GM12878 (cell line): ENCODE measurements around the gene CDO1. TPM values are rescaled to one million over a fixed set of nuclear protein-coding genes. Genes with fewer than 3 reads are reported as not detected.

Experiments
- ATAC-seq: fragments of 200-7000 bp; cut with Tn5 transposase; 3 replicates; pipeline ENCODE4 v1.9.1; 2020; ENCODE audit warnings: mild to moderate bottlenecking, moderate library complexity
- BruUV-seq: library from RNA; stranded (reverse); fragments of 400-500 nt; replicated peaks from 2 replicates; lab custom pipeline; 2021; lab: Mats Ljungman, UMichigan
- CTCF ChIA-PET: fragments of 300-600 bp; sonication (Branson Sonifier 250); formaldehyde crosslinking; extraction: SDS; loops from one replicate; lab custom pipeline; 2021; ENCODE audit warnings: inconsistent platforms; lab: Yijun Ruan, JAX
- POLR2A ChIA-PET: fragments of 350-600 bp; formaldehyde crosslinking; extraction: SDS; loops from one replicate; lab custom pipeline; 2021; ENCODE audit warnings: inconsistent platforms; lab: Charles Lee
- RAD21 ChIA-PET: fragments of 300-600 bp; sonication (Branson Sonifier 250); formaldehyde crosslinking; loops from one replicate; lab custom pipeline; 2023; ENCODE audit warnings: antibody characterized with exemption; ENCODE audit not compliant: unreplicated experiment; lab: Charles Lee
- SMC1A ChIA-PET: fragments of 300-600 bp; sonication (Branson Sonifier 250); formaldehyde crosslinking; loops from one replicate; lab custom pipeline; 2023; ENCODE audit not compliant: unreplicated experiment, uncharacterized antibody; lab: Charles Lee
- DNase-seq: peaks from one replicate; pipeline ENCODE4 v3.0.0-alpha.2; 2011; ENCODE audit warnings: low read depth, low spot score
- FAIRE-seq: peaks from 3 replicates; lab custom pipeline; 2011; peaks lifted over from hg19 to GRCh38; lab: Jason Lieb, UNC
- H2AFZ ChIP-seq: 2 replicates; pipeline ENCODE4 v1.6.0; 2011; ENCODE audit warnings: low read depth, low read length, control low read depth; ENCODE audit not compliant: control insufficient read depth
- H3K27ac ChIP-seq: 2 replicates; pipeline ENCODE4 v1.5.1; 2011; ENCODE audit warnings: control low read depth; ENCODE audit not compliant: control insufficient read depth, insufficient read depth
- H3K27me3 ChIP-seq, 2 experiments: replicated peaks in 1 of 2; 2 replicates each; pipeline versions ENCODE4 v1.6.0 to v1.6.1; 2011; ENCODE audit warnings: low read length in 1 of 2; ENCODE audit not compliant: control insufficient read depth in 2 of 2, insufficient read depth in 2 of 2
- H3K36me3 ChIP-seq, 2 experiments: 2 replicates each; pipeline ENCODE4 v1.5.1; 2011; ENCODE audit warnings: low read length in 1 of 2; ENCODE audit not compliant: control insufficient read depth in 2 of 2, insufficient read depth in 2 of 2
- H3K4me1 ChIP-seq: 2 replicates; pipeline ENCODE4 v1.6.1; 2011; ENCODE audit warnings: mild to moderate bottlenecking, low read length, moderate library complexity, mixed read lengths; ENCODE audit not compliant: control insufficient read depth, insufficient read depth
- H3K4me2 ChIP-seq: 2 replicates; pipeline ENCODE4 v1.6.0; 2011; ENCODE audit warnings: control low read depth; ENCODE audit not compliant: control insufficient read depth, insufficient read depth
- H3K4me3 ChIP-seq: fragments of 200-600 bp; sonication (generic); 2 replicates; pipeline ENCODE4 v1.5.1; 2016
- H3K79me2 ChIP-seq: 2 replicates; pipeline ENCODE4 v1.6.0; 2011; ENCODE audit warnings: low read length; ENCODE audit not compliant: control insufficient read depth, insufficient read depth
- H3K9ac ChIP-seq: 2 replicates; pipeline ENCODE4 v1.8.0; 2011; ENCODE audit warnings: low read length, control low read depth, mixed read lengths; ENCODE audit not compliant: control insufficient read depth, insufficient read depth
- H3K9me3 ChIP-seq: replicated peaks from 3 replicates; pipeline ENCODE4 v1.5.1; 2011; ENCODE audit warnings: mild to moderate bottlenecking, low read length; ENCODE audit not compliant: control insufficient read depth, insufficient read depth
- H4K20me1 ChIP-seq: 2 replicates; pipeline ENCODE4 v1.6.0; 2011; ENCODE audit not compliant: control insufficient read depth, insufficient read depth
- ETV6 ChIP-seq, 2 experiments: fragments of 450-650 bp in 1 of 2; IDR thresholded peaks in 1 of 2; conservative IDR thresholded peaks in 1 of 2; 2 replicates each; pipeline ENCODE4 v1.6.1; 2014; ENCODE audit warnings: antibody characterized with exemption in 1 of 2, borderline replicate concordance in 1 of 2, low read depth in 1 of 2, mild to moderate bottlenecking in 1 of 2, moderate library complexity in 1 of 2
- JUND ChIP-seq: IDR thresholded peaks from 2 replicates; pipeline ENCODE4 v1.6.1; 2012; ENCODE audit warnings: low read depth, mild to moderate bottlenecking, low read length, improper control_type of control experiment, moderate library complexity
- KLF5 ChIP-seq: fragments of 450-650 bp; IDR thresholded peaks from 2 replicates; pipeline ENCODE4 v1.6.1; 2014; ENCODE audit warnings: mild to moderate bottlenecking; ENCODE audit not compliant: partially characterized antibody
- RAD21 ChIP-seq: IDR thresholded peaks from 2 replicates; pipeline ENCODE4 v1.6.1; 2011; ENCODE audit warnings: mild to moderate bottlenecking, low read depth, low read length, moderate library complexity; ENCODE audit not compliant: insufficient read depth
- RBBP5 ChIP-seq: fragments of 200-600 bp; sonication (generic); conservative IDR thresholded peaks from 2 replicates; pipeline ENCODE4 v1.6.1; 2016
- STAT3 ChIP-seq: IDR thresholded peaks from 2 replicates; pipeline ENCODE4 v1.6.1; 2011; ENCODE audit warnings: low read depth, low read length, improper control_type of control experiment
- SUZ12 ChIP-seq: fragments of 200-600 bp; sonication (generic); IDR thresholded peaks from one replicate; pipeline ENCODE4 v1.6.1; 2018; ENCODE audit warnings: antibody characterized with exemption, mild to moderate bottlenecking; ENCODE audit not compliant: unreplicated experiment
- TBL1XR1 ChIP-seq: IDR thresholded peaks from 2 replicates; pipeline ENCODE4 v1.6.1; 2012; ENCODE audit warnings: low read depth, low read length, improper control_type of control experiment
- TCF12 ChIP-seq: IDR thresholded peaks from 2 replicates; pipeline ENCODE4 v1.6.1; 2011; ENCODE audit warnings: low read depth, mild to moderate bottlenecking, low read length
- WRNIP1 ChIP-seq: IDR thresholded peaks from 2 replicates; pipeline ENCODE4 v1.6.1; 2011; ENCODE audit warnings: low read depth, low read length, improper control_type of control experiment, borderline replicate concordance
- ZNF384 ChIP-seq: IDR thresholded peaks from 2 replicates; pipeline ENCODE4 v1.6.1; 2012; ENCODE audit warnings: low read depth, mild to moderate bottlenecking, low read length, improper control_type of control experiment, borderline replicate concordance
- WGBS: methylation state at CpG from one replicate; pipeline ENCODE4 v1.1.6; 2016; ENCODE audit warnings: low lambda C conversion rate; ENCODE audit not compliant: insufficient replicate concordance, insufficient coverage; ENCODE audit errors: missing lambda C conversion rate; 5-methylcytosine and 5-hydroxymethylcytosine counted together
- in situ Hi-C: fragments of 300-500 bp; cut with MboI; formaldehyde crosslinking; loops from 9 replicates; pipeline ENCODE4 v1.14.3; 2018; ENCODE audit warnings: mixed read lengths
- intact Hi-C: fragments of 100-400 bp; cut with micrococcal nuclease; formaldehyde crosslinking; loops from one replicate; pipeline ENCODE4 v1.14.2; 2022; ENCODE audit not compliant: unreplicated experiment
- polyA plus RNA-seq, 11 experiments: library from polyadenylated mRNA; depleted of rRNA in 4 of 11; unstranded in 6 of 11; stranded (reverse) in 5 of 11; fragments of >200 nt; fragmentation: Nextera tagmentation in 4 of 11; fragmentation: Illumina TruSeq in 1 of 11; extraction: Ambion mirVana in 4 of 11; extraction: Trizol in 1 of 11; gene quantifications; 1 replicate in 1 of 11; 2 replicates in 10 of 11; pipeline versions ENCODE4 v1.2.1 to v1.2.3, GENCODE V29; 2011 to 2016; ENCODE audit warnings: inconsistent platforms in 2 of 11, missing spikeins in 2 of 11, low read depth in 1 of 11
- total RNA-seq, 4 experiments: library from RNA; depleted of rRNA in 3 of 4; stranded (reverse); fragments of >200 nt in 3 of 4; fragmentation: Illumina TruSeq in 1 of 4; extraction: Trizol in 1 of 4; gene quantifications; 2 replicates each; pipeline versions ENCODE4 v1.2.1 to v1.2.3, GENCODE V29; 2013 to 2021

Gene CDO1
- total and polyA plus RNA-seq, 10 of the 15 experiments (the other 5 are each of a cell fraction or from before 2014, with no cell fraction given), result 0.05 TPM; not detected in 9

GRCh38 chr5:115818821-115819220 lies 2.4 kb upstream of the CDO1 start:
- 81% methylated on average over 18 of the region's 18 CpGs for WGBS
- Histone ChIP-seq H3K79me2 (no peaks in the 10 kb centered on the region), H2AFZ (no peak overlapping the region), H3K4me1 (no peaks in the 10 kb centered on the region), H3K4me3 (no peak overlapping the region), H4K20me1 (no peaks in the 10 kb centered on the region), H3K4me2 (no peak overlapping the region), H3K9ac (no peak overlapping the region), H3K27ac (no peak overlapping the region), H3K36me3 (no peaks in the 10 kb centered on the region), H3K9me3 (no peaks in the 10 kb centered on the region), H3K27me3 (peaks cover 12 to 17% of the 10 kb centered on the region in 2 experiments)
- ChIA-PET RAD21 (no interaction called here), POLR2A (no interaction called here), SMC1A (interaction anchor here (1.0 kb wide), 1 partner anchor 175 kb away, joined by 4 read pairs; no protein-coding TSS in a partner anchor), CTCF (no interaction called here)
- intact Hi-C loops (no loop called here), in situ Hi-C loops (no loop called here)
- no peak for ATAC-seq
- BruUV-seq, result no TSS peak
- FAIRE-seq, result no peak
- no peak for TF ChIP-seq ETV6 (conservative IDR thresholded peaks at IDR 0.05 in 1 of 2, IDR thresholded peaks at IDR 0.05 in 1 of 2; ENCODE audit: borderline replicate concordance in 1 of 2, low read depth in 1 of 2)
- TF ChIP-seq KLF5, result no peak
- no peak for DNase-seq

GRCh38 chr5:115817386-115817785 lies 927 bp upstream of the CDO1 start:
- no peaks in the 10 kb centered on the region for H3K79me2 ChIP-seq
- intact Hi-C loops (no loop called here), in situ Hi-C loops (no loop called here)
- no peak overlapping the region for H3K4me3 ChIP-seq
- ATAC-seq (no peak), FAIRE-seq (no peak), DNase-seq (no peak)
- H3K4me1 ChIP-seq, result no peaks in the 10 kb centered on the region
- H3K4me2 ChIP-seq, result no peak overlapping the region
- no peak overlapping the region for H3K27ac ChIP-seq
- POLR2A ChIA-PET, result no interaction called here
- H3K36me3 ChIP-seq, result no peaks in the 10 kb centered on the region
- SMC1A ChIA-PET, result no interaction called here
- TF ChIP-seq ZNF384 (no peak), WRNIP1 (no peak), SUZ12 (no peak), ETV6 (conservative IDR thresholded peaks at IDR 0.05 in 1 of 2, IDR thresholded peaks at IDR 0.05 in 1 of 2; ENCODE audit: borderline replicate concordance in 1 of 2, low read depth in 1 of 2) (no peak), TCF12 (no peak), STAT3 (no peak), JUND (no peak), RAD21 (no peak), RBBP5 (no peak), TBL1XR1 (no peak)
- no peaks in the 10 kb centered on the region for H3K9me3 ChIP-seq
- no TSS peak for BruUV-seq
- no peak overlapping the region for H3K9ac ChIP-seq
- RAD21 ChIA-PET, result no interaction called here
- H2AFZ ChIP-seq, result no peak overlapping the region
- H4K20me1 ChIP-seq, result no peaks in the 10 kb centered on the region
- whole genome bisulfite sequencing, result 45% methylated on average over 7 of the region's 7 CpGs
- CTCF ChIA-PET, result no interaction called here
- H3K27me3 ChIP-seq, result peaks cover 12 to 21% of the 10 kb centered on the region in 2 experiments
